Fibroblast of pulmonary artery (primary cell): ENCODE measurements around the gene CEP192.

Experiments used
- DNase-seq: peaks from one replicate; pipeline ENCODE4 v3.0.0-alpha.2; 2010; ENCODE audit warnings: low read depth
- H3K4me3 ChIP-seq: replicated peaks from 2 replicates; pipeline ENCODE4 v1.5.1; 2011; ENCODE audit warnings: low read depth, mild to moderate bottlenecking, control low read depth, low read length, moderate library complexity
- TF ChIP-seq, protein P1 (sequence below): IDR thresholded peaks from 2 replicates; pipeline ENCODE4 v1.5.1; 2011; ENCODE audit warnings: mild to moderate bottlenecking, control low read depth, low read length, inconsistent platforms; ENCODE audit errors: missing control alignments

Gene CEP192

DNA sequence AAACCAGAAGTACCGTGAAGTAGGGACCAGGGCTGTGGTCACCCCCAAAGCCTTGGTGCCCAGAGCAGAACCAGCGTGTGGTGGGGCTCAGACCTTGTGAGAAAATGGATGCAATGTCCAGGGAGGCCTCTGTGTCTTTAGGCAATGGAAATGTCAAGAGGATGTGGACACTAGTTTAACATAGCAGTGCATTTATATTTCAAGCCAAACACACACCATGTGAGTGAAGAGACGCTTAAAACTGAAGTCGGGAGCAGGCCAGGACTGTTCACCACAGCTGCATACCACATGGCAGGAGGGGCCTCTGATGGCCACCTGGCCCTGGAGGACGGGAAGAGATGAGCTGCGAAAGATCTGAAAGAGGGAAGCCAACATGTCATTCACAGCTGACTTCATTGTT lies 140.1 kb downstream of the CEP192 start:
- no peak for DNase-seq
- TF ChIP-seq, protein P1, sequence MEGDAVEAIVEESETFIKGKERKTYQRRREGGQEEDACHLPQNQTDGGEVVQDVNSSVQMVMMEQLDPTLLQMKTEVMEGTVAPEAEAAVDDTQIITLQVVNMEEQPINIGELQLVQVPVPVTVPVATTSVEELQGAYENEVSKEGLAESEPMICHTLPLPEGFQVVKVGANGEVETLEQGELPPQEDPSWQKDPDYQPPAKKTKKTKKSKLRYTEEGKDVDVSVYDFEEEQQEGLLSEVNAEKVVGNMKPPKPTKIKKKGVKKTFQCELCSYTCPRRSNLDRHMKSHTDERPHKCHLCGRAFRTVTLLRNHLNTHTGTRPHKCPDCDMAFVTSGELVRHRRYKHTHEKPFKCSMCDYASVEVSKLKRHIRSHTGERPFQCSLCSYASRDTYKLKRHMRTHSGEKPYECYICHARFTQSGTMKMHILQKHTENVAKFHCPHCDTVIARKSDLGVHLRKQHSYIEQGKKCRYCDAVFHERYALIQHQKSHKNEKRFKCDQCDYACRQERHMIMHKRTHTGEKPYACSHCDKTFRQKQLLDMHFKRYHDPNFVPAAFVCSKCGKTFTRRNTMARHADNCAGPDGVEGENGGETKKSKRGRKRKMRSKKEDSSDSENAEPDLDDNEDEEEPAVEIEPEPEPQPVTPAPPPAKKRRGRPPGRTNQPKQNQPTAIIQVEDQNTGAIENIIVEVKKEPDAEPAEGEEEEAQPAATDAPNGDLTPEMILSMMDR = no peak
- no peak overlapping the region for H3K4me3 ChIP-seq

DNA sequence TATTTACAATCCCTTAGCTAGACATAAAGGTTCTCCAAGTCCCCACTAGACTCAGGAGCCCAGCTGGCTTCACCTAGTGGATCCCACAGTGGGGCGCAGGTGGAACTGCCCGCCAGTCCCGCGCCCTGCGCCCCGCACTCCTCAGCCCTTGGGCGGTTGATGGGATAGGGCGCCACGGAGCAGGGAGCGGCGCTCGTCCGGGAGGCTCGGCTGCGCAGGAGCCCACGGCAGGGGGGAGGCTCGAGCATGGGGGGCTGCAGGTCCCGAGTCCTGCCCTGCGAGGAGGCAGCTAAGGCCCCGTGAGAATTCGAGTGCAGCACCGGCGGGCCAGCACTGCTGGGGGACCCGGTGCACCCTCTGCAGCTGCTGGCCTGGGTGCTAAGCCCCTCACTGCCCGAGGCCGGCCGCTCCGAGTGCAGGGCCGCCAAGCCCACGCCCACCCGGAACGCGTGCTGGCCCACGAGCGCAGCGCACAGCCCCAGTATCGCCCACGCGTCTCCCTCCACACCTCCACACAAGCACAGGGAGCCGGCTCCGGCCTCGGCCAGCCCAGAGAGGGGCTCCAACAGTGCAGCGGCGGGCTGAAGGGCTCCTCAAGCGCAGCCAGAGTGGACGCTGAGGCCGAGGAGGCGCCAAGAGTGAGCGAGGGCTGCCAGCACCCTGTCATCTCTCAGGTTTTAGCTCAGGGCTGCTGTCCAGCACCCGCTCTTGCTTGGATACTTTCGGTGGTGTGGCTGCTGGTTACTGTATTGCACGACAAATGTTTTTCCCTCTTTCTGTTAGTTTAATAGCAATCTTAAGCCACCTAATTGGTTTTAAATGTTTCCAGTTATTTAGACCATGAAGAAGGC lies 143.6 kb downstream of the CEP192 start:
- TF ChIP-seq, protein P1 = no peak
- H3K4me3 ChIP-seq = no peak overlapping the region
- no peak for DNase-seq

DNA sequence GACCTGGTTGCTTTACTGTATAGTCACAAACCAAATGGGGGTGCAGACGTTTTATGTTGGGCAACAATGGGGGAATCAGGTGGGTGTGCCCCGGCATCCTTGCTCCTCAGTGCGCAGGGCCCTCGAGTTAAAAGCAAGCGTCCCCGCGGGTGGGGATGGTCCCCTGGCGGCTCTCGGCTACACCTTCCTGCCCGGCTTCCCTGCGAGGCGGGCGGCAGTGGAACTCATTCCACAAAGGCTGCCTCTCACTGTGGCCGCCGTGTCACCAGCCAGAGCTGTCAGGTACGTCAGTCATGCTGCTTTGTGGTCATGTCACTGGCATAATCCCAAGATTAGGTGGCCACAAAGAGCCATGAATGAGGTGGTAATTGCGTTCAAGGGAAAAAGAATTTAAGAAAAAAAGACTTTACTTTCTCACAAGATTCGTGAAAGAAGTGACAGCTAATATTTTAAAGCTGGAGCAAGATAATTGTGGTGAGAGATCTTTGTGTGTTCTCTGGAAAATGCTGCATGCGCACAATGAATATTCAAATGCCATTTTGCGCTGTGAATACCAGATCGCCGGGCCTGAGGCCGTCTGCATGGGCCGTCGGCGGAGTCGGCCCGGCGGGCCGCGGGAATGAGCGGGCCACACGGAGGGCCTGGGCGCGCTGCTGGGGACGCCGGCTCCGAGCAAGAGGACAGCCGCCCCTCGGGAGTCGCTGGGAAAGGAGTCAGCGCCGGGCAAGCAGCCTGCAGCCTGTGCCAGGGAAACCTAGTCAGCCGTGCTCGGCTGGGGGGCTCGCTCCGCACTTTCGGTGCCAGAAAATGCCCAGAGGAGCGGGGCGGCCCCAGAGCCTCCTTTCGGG lies 145.1 kb downstream of the CEP192 start:
- TF ChIP-seq, protein P1 = no peak
- DNase-seq = peak; percentile 7

DNA sequence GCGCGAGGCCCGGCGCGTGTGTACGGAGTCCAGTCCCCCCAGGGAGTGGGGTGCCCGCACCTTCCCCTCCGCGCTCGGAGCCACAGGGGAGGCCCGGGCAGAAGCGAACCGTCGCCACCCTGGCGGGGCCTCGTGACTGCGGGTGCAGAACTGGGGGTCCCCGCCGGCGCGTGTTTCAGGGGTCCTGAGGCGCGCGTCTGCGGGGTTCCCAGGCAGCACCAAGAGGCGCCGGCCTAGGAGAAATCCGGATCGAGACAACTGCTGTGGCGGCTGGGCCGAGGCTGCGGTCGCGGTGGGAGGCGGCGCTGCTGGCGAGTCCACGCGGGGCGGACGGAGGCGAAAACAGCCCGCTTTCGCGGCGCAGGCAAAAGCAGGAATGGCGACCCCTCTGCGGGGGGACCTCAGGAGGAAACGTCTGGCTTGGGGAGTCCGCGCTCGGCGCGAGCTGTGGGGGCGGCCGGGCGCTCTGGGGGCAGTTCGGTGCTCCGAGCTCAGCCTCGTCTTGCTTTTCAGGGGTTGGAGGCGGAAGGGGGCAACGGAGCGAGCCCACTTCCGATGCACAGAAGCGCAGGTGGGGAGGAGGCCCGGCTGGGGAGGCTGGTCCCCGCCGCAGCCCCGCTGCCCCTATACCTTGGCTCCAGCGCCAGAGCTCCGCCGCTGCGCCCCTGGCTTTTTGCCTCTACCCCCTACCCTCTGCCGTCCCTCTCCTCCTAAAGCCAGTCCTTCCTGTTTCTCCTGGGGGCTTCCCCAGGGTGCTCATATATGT lies 145.9 kb downstream of the CEP192 start:
- DNase-seq = peak; percentile 17
- H3K4me3 ChIP-seq = peak overlapping the region; percentile 56
- TF ChIP-seq, protein P1 = no peak

More for the DNA sequence above, 145.1 kb downstream of the CEP192 start:
- peak overlapping the region; percentile 56 for H3K4me3 ChIP-seq

DNA sequence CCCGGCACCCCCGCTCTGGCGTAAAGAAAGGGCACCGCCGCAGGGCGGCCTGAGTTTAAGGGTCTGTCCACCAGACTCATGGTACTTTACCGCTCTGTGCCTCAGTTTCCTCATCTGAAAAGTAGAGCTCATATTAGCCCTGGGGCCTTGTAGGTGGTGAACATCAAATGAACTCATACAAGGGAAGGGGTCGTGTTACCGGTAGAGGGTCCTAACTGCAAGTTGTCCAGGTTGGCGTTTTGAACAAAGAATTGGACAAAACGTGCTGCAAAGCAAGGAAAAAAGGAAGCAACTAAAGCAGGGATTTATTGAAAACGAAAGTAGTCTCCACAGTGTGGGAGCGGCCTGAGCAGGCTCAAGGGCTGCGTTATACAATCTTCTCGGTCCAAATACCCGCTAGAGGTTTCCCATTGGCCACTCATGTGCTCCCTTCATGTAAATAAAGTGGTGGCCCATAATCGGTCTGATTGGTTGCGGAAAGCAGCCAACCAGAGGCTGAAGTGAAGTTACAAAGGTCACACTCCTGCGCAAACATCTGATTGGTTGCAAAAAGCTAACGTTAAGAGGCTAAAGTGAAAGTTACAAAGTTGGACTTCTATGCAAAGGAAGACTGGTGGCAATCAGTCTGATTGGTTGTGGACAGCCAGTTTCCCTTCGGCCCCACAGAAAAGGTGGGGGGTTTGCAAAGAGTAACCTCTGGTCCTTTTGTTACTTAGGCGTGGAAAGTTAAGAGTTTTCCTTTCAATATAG lies 146.7 kb downstream of the CEP192 start:
- peak; percentile 10 for DNase-seq
- H3K4me3 ChIP-seq = peak overlapping the region; percentile 56
- TF ChIP-seq, protein P1 = no peak
